Measurements from ENCODE around the gene ANAPC16.
"Not testable (repeated sequence)": the region's sequence is repeated elsewhere in the genome, so short reads cannot be mapped to it uniquely, and the experiment has no call there.

ANAPC16 gene

DNA sequence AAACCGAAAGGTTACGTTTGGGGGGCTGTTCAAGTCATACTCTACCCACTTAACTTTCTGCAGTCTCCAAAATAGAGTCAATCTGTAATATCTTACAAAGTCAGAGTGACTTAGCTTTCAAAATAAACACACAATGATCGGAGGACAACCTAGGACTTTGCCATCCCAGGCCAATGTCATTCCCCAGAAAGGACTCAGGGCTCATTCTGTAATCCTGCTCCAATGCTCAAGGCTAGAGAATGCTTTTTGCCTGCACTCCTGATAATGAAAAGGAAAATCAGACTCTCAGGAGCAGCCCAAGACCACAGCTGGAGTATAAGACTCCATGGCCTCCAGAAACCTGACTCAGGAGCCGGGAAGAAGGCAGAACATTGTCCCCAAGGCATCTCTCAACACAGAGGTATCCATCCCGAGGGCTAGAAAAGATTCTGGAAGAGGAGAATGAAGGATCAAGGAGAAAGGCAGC is 28.8 kb downstream of the ANAPC16 start:
- DNase-seq (ENCODE audit: low spot score), result no peak

DNA sequence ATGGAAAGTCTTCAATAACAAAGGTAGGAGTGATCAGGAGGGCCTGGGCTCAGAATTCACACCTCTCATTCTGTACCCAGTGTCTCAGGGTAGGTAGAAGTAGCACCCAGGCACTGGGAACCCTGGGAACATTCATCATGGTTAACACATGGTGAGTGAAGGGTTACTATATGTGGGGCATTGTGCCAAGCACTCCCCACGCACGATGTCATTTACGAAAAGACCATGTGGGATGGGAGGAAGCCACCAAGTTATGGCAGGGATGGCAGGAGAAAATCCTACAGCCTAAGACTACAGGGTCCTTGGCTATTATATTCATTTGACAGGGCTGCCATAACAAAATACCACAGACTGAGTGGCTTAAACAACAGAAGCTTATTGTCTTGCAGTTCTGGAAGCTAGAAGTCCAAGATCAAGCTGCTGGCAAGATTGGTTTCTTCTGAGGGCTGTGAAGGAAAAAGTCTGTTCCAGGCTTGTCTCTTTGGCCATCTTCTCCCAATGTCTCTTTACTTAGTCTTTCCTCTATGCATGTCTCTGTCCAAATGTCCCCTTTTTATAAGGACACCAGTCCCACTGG is 30.2 kb downstream of the ANAPC16 start:
- no peak for DNase-seq (ENCODE audit: low spot score)

DNA sequence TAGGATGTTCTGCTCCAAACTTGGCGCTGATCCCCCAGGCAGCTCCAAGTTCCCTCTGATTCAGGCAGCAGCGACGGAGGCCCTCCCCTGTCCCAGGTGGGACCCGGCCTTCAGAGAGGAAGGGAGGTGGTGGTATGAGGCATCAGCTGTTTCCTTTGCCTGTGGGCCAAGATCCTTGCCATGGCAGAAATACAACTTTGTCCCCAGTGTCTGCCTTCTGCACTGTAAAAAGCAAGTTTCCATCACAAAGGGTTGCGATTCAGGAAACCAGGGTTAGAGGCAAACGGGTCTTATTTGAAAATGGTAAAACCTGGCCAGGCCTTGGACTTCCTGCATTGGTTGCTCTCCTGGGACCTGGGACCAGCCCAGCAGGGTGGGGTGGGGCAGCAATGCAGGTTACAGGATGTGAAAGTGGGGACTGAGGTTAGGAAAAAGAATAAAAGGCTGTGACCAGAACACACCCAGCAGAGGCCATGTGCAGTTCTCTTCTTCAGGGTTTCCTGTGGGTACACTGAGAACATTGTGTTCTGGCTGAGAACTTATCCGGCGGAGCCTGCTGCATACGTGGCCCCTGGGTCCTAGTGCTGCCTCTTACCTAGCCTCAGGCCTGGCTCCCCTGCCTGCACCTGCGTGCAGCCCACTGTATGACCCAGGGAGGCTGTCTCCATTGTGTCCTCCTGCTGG is 32.8 kb downstream of the ANAPC16 start:
- DNase-seq (ENCODE audit: low spot score), result peak; percentile 57

DNA sequence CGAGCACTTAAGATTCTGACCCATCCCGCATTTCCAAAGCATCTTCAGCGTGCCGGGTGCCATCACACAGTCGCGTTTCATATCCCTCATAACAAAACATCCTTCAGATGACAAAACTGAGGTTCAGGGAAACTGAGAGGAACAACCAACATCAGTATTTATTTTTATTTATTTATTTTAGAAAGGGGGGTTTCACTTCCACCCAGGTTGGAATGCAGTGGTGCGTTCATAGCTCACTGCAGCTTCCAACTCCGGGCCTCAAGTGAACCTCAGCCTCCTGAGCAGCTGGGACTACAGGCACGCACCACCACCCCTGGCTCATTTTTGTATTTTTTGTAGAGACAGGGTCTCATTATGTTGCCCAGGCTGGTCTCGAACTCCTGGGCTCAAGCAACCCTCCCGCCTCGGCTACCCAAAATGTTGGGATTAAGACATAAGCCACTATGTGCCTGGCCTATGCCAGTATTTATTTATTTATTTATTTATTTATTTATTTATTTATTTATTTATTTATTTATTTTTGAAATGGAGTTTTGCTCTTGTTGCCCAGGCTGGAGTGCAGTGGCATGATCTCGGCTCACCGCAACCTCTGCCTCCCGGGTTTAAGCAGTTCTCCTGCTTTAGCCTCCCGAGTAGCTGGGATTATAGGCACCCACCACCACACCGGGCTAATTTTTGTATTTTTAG is 33.5 kb downstream of the ANAPC16 start:
- DNase-seq (ENCODE audit: low spot score), result not testable (repeated sequence)

DNA sequence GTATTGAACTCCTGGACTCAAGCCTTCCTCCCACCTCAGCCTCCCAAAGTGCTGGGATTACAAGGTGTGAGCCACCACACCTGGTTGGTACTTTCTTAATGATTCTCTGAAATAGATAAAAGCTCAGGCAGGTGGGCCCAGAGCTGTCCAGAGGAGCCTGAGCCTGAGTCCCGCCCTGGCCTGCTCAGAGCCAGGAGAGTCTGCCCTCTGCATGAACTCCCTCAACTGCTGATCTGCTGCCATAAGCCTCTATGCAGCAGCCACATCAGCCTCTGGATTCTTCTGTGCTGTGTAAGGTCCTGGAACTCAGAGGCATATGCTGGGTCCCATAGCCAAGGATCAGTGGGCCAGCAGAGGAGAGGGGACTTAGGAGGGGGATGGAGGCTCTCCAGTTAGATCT is 34.9 kb downstream of the ANAPC16 start:
- no peak for DNase-seq (ENCODE audit: low spot score)

- DNase-seq (ENCODE audit: low spot score), result no peak
These were observed 35.8 kb downstream of the ANAPC16 start for GRCh38 chr10:72251635-72252034.

- no peak for DNase-seq (ENCODE audit: low spot score)
These were observed 37.2 kb downstream of the ANAPC16 start for GRCh38 chr10:72252972-72253371.

GRCh38 chr10:72253578-72253977 is 37.8 kb downstream of the ANAPC16 start:
- no peak for DNase-seq (ENCODE audit: low spot score)

DNA sequence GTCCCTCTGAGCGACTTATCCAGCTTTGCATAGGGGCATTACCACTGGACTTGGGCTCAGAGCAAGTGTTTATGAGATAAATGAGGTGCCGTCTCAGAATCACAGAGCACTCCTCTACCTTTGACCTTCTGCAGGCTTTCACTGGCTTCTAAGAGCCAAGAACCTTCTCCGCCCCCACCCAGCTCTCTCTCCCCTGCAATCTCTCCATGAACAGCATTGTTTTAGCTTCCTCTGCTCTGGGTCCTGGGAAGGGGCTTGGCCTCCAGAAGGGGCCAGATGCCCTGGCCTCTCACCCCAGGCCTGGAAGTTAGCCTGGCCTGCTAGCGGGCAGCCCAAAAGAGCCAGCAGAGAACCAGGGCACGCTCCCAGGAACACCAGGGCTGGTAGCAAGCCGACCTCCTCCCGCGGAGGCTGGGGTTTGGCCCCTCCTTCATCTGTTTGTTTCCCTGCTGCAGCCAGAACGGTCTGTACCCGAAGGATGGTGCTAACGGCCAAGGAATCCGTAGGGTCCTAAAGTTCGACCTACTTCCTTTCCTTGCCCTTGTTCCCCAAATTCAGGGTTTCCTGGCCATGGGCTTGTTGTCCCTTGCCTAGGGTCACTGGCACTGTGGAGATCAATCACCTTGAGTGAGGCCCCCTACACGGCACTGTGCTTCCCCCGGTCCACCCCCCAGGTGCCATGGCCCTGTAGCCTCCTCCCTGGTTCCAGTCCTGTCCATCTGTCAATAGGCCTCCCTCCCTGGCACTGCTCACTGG is 39.2 kb downstream of the ANAPC16 start:
- DNase-seq (ENCODE audit: low spot score), result no peak

DNA sequence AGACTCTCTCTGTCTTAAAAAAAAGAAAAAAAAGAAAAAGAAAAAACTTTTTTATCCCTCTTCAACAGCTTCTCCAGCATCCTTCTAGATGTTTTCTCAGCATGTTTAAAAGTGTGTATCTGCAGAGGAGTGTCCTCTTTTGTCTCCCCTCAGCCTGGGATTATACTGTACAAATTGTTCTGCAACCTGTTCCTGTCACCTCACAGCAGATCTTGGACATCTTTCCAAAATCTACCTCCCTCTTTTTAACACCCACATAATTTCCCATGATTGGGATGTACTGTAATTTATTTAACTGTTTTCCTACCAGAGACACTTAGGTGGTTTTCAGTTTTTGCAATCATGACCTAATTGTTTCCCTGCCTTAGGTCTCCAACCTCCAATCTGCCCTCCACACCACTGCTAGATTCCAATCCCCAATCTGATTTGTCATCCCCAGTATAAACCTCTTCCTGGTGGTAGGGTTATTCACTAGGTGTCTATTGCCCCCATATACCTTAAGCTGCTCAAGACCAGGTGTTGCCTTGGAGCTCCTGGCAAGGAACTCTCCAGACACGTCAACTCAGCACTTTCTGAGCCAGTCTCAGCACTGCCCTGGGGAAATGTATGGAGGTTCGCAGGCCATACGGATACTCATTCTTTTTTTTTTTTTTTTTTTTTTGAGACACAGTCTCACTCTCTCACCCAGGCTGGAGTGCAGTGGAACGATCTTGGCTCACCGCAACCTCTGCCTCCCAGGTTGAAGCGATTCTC is 40.3 kb downstream of the ANAPC16 start:
- no peak for DNase-seq (ENCODE audit: low spot score)

GRCh38 chr10:72257051-72257892 is 41.5 kb downstream of the ANAPC16 start:
- no peak for DNase-seq (ENCODE audit: low spot score)

GRCh38 chr10:72258617-72259016 is 42.8 kb downstream of the ANAPC16 start:
- DNase-seq (ENCODE audit: low spot score), result no peak

- DNase-seq (ENCODE audit: low spot score), result no peak
These were observed 43.9 kb downstream of the ANAPC16 start for GRCh38 chr10:72259491-72260238.

GRCh38 chr10:72260239-72260975 is 44.6 kb downstream of the ANAPC16 start:
- peak; percentile 89 for DNase-seq (ENCODE audit: low spot score)

GRCh38 chr10:72260976-72261783 is 45.4 kb downstream of the ANAPC16 start:
- no peak for DNase-seq (ENCODE audit: low spot score)

- peak; percentile 60 for DNase-seq (ENCODE audit: low spot score)
These were observed 46.1 kb downstream of the ANAPC16 start for GRCh38 chr10:72261784-72262404.

GRCh38 chr10:72263613-72264241 is 47.9 kb downstream of the ANAPC16 start:
- peak; percentile 91 for DNase-seq (ENCODE audit: low spot score)

GRCh38 chr10:72264536-72264935 is 48.7 kb downstream of the ANAPC16 start:
- no peak for DNase-seq (ENCODE audit: low spot score)

All from LoVo (cell line).